WTC11 (cell line): ENCODE results near the gene RBM28. TPM values are rescaled to one million over a fixed set of nuclear protein-coding genes. Genes with fewer than 3 reads are reported as not detected.

Experiments
- ATAC-seq: fragments of 200-7000 bp; cut with Tn5 transposase; 2 replicates; pipeline ENCODE4 v1.10.0; 2021; ENCODE audit warnings: mild to moderate bottlenecking, moderate library complexity
- CTCF ChIA-PET: fragments of 300-600 bp; sonication (Branson Sonifier 250); formaldehyde crosslinking; loops from one replicate; lab custom pipeline; 2021; ENCODE audit warnings: antibody characterized with exemption; lab: Charles Lee
- POLR2A ChIA-PET: fragments of 350-600 bp; sonication (Branson Sonifier 250); formaldehyde crosslinking; loops from one replicate; lab custom pipeline; 2021; ENCODE audit warnings: antibody characterized with exemption; lab: Charles Lee
- DNase-seq: peaks from one replicate; pipeline ENCODE4 v3.0.0; 2021; ENCODE audit warnings: low spot score
- H3K27ac Mint-ChIP-seq: 2 replicates; pipeline ENCODE4 v1.8.0; 2021; ENCODE audit warnings: mixed read lengths
- H3K27me3 Mint-ChIP-seq: 2 replicates; pipeline ENCODE4 v1.8.0; 2021; ENCODE audit warnings: low read depth, mild to moderate bottlenecking, moderate library complexity, mixed read lengths
- H3K36me3 Mint-ChIP-seq: 2 replicates; pipeline ENCODE4 v1.8.0; 2021; ENCODE audit warnings: mixed read lengths
- H3K4me1 Mint-ChIP-seq: 2 replicates; pipeline ENCODE4 v1.8.0; 2022; ENCODE audit warnings: mixed read lengths
- H3K4me3 Mint-ChIP-seq: 2 replicates; pipeline ENCODE4 v1.8.0; 2021; ENCODE audit warnings: mild to moderate bottlenecking, moderate library complexity, mixed read lengths
- H3K9me3 Mint-ChIP-seq: 2 replicates; pipeline ENCODE4 v1.8.0; 2021; ENCODE audit warnings: mixed read lengths
- AFF4 ChIP-seq: sonication (generic); formaldehyde crosslinking; IDR thresholded peaks from 2 replicates; pipeline ENCODE4 v1.8.1; 2023; ENCODE audit warnings: mild to moderate bottlenecking, missing genetic modification reagents, borderline replicate concordance
- CDX4 ChIP-seq: fragments of 250-450 bp; sonication (Bioruptor Pico); IDR thresholded peaks from 2 replicates; pipeline ENCODE4 v1.9.0; 2021; ENCODE audit warnings: moderate library complexity, mild to moderate bottlenecking, inconsistent platforms, borderline replicate concordance
- FOXK1 ChIP-seq: sonication (generic); formaldehyde crosslinking; IDR thresholded peaks from 2 replicates; pipeline ENCODE4 v1.8.0; 2022; ENCODE audit warnings: mild to moderate bottlenecking, moderate library complexity, missing genetic modification reagents
- FOXP1 ChIP-seq: sonication (generic); formaldehyde crosslinking; IDR thresholded peaks from 2 replicates; pipeline ENCODE4 v1.8.0; 2022; ENCODE audit warnings: missing genetic modification reagents, mild to moderate bottlenecking, moderate library complexity, borderline replicate concordance
- JUN ChIP-seq: sonication (generic); formaldehyde crosslinking; IDR thresholded peaks from 2 replicates; pipeline ENCODE4 v1.8.0; 2023; ENCODE audit warnings: mild to moderate bottlenecking, missing genetic modification reagents
- NFATC4 ChIP-seq: fragments of 250-450 bp; sonication (Bioruptor Pico); IDR thresholded peaks from 2 replicates; pipeline ENCODE4 v1.9.0; 2021; ENCODE audit warnings: mild to moderate bottlenecking
- NFYB ChIP-seq: sonication (generic); formaldehyde crosslinking; conservative IDR thresholded peaks from 2 replicates; pipeline ENCODE4 v1.8.0; 2022; ENCODE audit warnings: low read depth, missing genetic modification reagents
- NR2C2 ChIP-seq: sonication (generic); formaldehyde crosslinking; IDR thresholded peaks from 2 replicates; pipeline ENCODE4 v1.8.0; 2022; ENCODE audit warnings: mild to moderate bottlenecking, missing genetic modification reagents
- NR3C1 ChIP-seq: sonication (generic); formaldehyde crosslinking; conservative IDR thresholded peaks from 2 replicates; pipeline ENCODE4 v1.8.1; 2023; ENCODE audit warnings: low read depth, mild to moderate bottlenecking, missing genetic modification reagents
- OVOL2 ChIP-seq: fragments of 250-450 bp; sonication (Bioruptor Pico); IDR thresholded peaks from 2 replicates; pipeline ENCODE4 v1.9.0; 2021; ENCODE audit warnings: mild to moderate bottlenecking, borderline replicate concordance
- SMAD4 ChIP-seq: sonication (generic); formaldehyde crosslinking; IDR thresholded peaks from 2 replicates; pipeline ENCODE4 v1.8.0; 2022; ENCODE audit warnings: mild to moderate bottlenecking, missing genetic modification reagents
- SP1 ChIP-seq: sonication (generic); formaldehyde crosslinking; conservative IDR thresholded peaks from 2 replicates; pipeline ENCODE4 v1.8.1; 2022; ENCODE audit warnings: missing genetic modification reagents
- STAT6 ChIP-seq: sonication (generic); formaldehyde crosslinking; conservative IDR thresholded peaks from 2 replicates; pipeline ENCODE4 v1.8.1; 2023; ENCODE audit warnings: mild to moderate bottlenecking, low read depth, missing genetic modification reagents, moderate library complexity
- TEAD1 ChIP-seq: sonication (generic); formaldehyde crosslinking; IDR thresholded peaks from 2 replicates; pipeline ENCODE4 v1.8.0; 2022; ENCODE audit warnings: mild to moderate bottlenecking, missing genetic modification reagents
- TP53 ChIP-seq: sonication (generic); formaldehyde crosslinking; IDR thresholded peaks from 2 replicates; pipeline ENCODE4 v1.8.1; 2023; ENCODE audit warnings: mild to moderate bottlenecking, missing genetic modification reagents
- ZBTB21 ChIP-seq: sonication (generic); formaldehyde crosslinking; IDR thresholded peaks from 2 replicates; pipeline ENCODE4 v1.8.1; 2023; ENCODE audit warnings: mild to moderate bottlenecking, missing genetic modification reagents, borderline replicate concordance
- ZNF219 ChIP-seq: sonication (generic); formaldehyde crosslinking; IDR thresholded peaks from 2 replicates; pipeline ENCODE4 v1.8.0; 2023; ENCODE audit warnings: missing genetic modification reagents, mild to moderate bottlenecking, borderline replicate concordance
- ZNF423 ChIP-seq: fragments of 250-450 bp; sonication (Bioruptor Pico); IDR thresholded peaks from 2 replicates; pipeline ENCODE4 v2.1.2; 2022; ENCODE audit warnings: mild to moderate bottlenecking, moderate library complexity
- ZNF671 ChIP-seq: fragments of 250-450 bp; sonication (Bioruptor Pico); IDR thresholded peaks from 2 replicates; pipeline ENCODE4 v1.8.0; 2021; ENCODE audit warnings: mild to moderate bottlenecking
- total RNA-seq: library from RNA; stranded (reverse); gene quantifications from 3 replicates; pipeline ENCODE4 v1.2.3, GENCODE V29; 2021
- TF ChIP-seq, protein P1 (sequence below): sonication (generic); formaldehyde crosslinking; IDR thresholded peaks from 2 replicates; pipeline ENCODE4 v1.8.0; 2022; ENCODE audit warnings: missing genetic modification reagents

The RBM28 gene
- total RNA-seq, 1 experiment from 2014 or later, result 66.1 TPM

DNA sequence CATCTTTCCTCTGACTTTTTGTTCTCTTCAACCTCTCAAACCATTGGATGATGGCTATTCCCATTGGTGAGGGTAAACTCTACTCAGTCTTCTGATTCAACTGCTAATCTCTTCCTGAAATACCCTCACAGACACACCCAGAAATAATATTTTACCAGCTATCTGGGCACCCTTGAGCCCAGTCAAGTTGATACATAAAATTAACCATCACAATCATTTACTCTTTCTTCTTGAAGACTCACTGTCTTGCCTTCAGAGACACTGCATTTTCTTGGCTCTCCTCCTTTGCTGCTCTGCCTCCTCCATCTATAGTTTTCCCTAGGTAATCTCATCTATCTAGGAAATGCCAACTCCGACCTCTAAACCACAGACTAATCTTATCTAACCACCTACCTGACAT lies 30.3 kb upstream of the RBM28 start:
- DNase-seq (no peak), ATAC-seq (no peak)
- TF ChIP-seq TEAD1 (no peak), NFATC4 (CRISPR knock-in tag) (no peak), ZNF219 (CRISPR knock-in tag) (no peak)
- POLR2A ChIA-PET, result no interaction called here
- CTCF ChIA-PET, result interaction anchor here (0.7 to 1.0 kb wide), 2 partner anchors 14 kb away, joined by 3 to 4 read pairs; no protein-coding TSS in a partner anchor
- H3K36me3 Mint-ChIP-seq, result no peaks in the 10 kb centered on the region
- peaks cover 5% of the 10 kb centered on the region for H3K9me3 Mint-ChIP-seq
- no peak overlapping the region for H3K4me3 Mint-ChIP-seq
- H3K27ac Mint-ChIP-seq, result no peak overlapping the region
- H3K27me3 Mint-ChIP-seq, result peaks cover 38% of the 10 kb centered on the region
- no peaks in the 10 kb centered on the region for H3K4me1 Mint-ChIP-seq

GRCh38 chr7:128373606-128374005 lies 29.9 kb upstream of the RBM28 start:
- ATAC-seq, result no peak
- ChIA-PET POLR2A (no interaction called here), CTCF (interaction anchor here (0.6 to 2.9 kb wide), 3 partner anchors 7 to 1047 kb away, joined by 3 to 30 read pairs (median 4); no protein-coding TSS in a partner anchor)
- peaks cover 35% of the 10 kb centered on the region for H3K27me3 Mint-ChIP-seq
- H3K36me3 Mint-ChIP-seq, result no peaks in the 10 kb centered on the region
- H3K4me3 Mint-ChIP-seq, result no peak overlapping the region
- peaks cover 5% of the 10 kb centered on the region for H3K9me3 Mint-ChIP-seq
- no peaks in the 10 kb centered on the region for H3K4me1 Mint-ChIP-seq
- peak; percentile 1 for DNase-seq
- TF ChIP-seq TP53 (CRISPR knock-in tag) (no peak), ZNF671 (CRISPR knock-in tag) (no peak), AFF4 (CRISPR knock-in tag) (no peak), ZNF423 (CRISPR knock-in tag) (no peak), NR2C2 (CRISPR knock-in tag) (no peak), CDX4 (CRISPR knock-in tag) (no peak), OVOL2 (CRISPR knock-in tag) (no peak), JUN (CRISPR knock-in tag) (no peak), SP1 (CRISPR knock-in tag) (no peak), STAT6 (CRISPR knock-in tag) (no peak), NFYB (CRISPR knock-in tag) (no peak), FOXP1 (no peak), NR3C1 (CRISPR knock-in tag) (no peak), SMAD4 (CRISPR knock-in tag) (no peak), FOXK1 (CRISPR knock-in tag) (no peak), ZBTB21 (CRISPR knock-in tag) (no peak)
- TF ChIP-seq, protein P1, sequence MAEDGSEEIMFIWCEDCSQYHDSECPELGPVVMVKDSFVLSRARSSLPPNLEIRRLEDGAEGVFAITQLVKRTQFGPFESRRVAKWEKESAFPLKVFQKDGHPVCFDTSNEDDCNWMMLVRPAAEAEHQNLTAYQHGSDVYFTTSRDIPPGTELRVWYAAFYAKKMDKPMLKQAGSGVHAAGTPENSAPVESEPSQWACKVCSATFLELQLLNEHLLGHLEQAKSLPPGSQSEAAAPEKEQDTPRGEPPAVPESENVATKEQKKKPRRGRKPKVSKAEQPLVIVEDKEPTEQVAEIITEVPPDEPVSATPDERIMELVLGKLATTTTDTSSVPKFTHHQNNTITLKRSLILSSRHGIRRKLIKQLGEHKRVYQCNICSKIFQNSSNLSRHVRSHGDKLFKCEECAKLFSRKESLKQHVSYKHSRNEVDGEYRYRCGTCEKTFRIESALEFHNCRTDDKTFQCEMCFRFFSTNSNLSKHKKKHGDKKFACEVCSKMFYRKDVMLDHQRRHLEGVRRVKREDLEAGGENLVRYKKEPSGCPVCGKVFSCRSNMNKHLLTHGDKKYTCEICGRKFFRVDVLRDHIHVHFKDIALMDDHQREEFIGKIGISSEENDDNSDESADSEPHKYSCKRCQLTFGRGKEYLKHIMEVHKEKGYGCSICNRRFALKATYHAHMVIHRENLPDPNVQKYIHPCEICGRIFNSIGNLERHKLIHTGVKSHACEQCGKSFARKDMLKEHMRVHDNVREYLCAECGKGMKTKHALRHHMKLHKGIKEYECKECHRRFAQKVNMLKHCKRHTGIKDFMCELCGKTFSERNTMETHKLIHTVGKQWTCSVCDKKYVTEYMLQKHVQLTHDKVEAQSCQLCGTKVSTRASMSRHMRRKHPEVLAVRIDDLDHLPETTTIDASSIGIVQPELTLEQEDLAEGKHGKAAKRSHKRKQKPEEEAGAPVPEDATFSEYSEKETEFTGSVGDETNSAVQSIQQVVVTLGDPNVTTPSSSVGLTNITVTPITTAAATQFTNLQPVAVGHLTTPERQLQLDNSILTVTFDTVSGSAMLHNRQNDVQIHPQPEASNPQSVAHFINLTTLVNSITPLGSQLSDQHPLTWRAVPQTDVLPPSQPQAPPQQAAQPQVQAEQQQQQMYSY, result no peak
- no peak overlapping the region for H3K27ac Mint-ChIP-seq
